Hair follicular keratinocyte (primary cell): Measurements from ENCODE around the gene IL6R. TPM values are rescaled to one million over a fixed set of nuclear protein-coding genes. Genes with fewer than 3 reads are reported as not detected.

Experiments
- total RNA-seq: library from RNA; depleted of rRNA; stranded (reverse); fragments of >200 nt; gene quantifications from 2 replicates; pipeline ENCODE4 v1.2.3, GENCODE V29; 2015

IL6R gene
- 13.1 and 14.9 TPM in 2 replicates for total RNA-seq

GRCh38 chr1:154404984-154405746, at the start of gene IL6R:
Gene IL6R (plus strand): TSS chr1:154405343. CDS start chr1:154405630, 287 bp downstream.

GRCh38 chr1:154502066-154502743, 97.1 kb downstream of the IL6R start, which contains the start of the genes SHE and TDRD10:
Gene SHE (minus strand): TSS chr1:154502412. CDS start chr1:154502026, 386 bp downstream.
Gene TDRD10 (plus strand): TSS chr1:154502219. CDS start chr1:154506904, 4,685 bp downstream.

Other genes starting within 250 kb of the IL6R start
- gene TPM3, start 213.2 kb upstream of the IL6R start, total RNA-seq: 438 and 559 TPM in 2 replicates
- gene CFAP141, start 199.0 kb upstream of the IL6R start, total RNA-seq: not detected in 2 replicates
- gene UBAP2L, start 184.4 kb upstream of the IL6R start, total RNA-seq: 49.7 and 66.9 TPM in 2 replicates
- 152 and 174 TPM in 2 replicates for gene HAX1, start 132.7 kb upstream of the IL6R start, total RNA-seq
- gene AQP10, start 84.2 kb upstream of the IL6R start, total RNA-seq: 0.08 TPM in 1 of 2 replicates, not detected in the other
- 16.8 and 20.8 TPM in 2 replicates for gene ATP8B2, start 79.8 kb upstream of the IL6R start, total RNA-seq
- gene TDRD10, start 96.9 kb downstream of the IL6R start, total RNA-seq: not detected in 2 replicates
- under 0.01 TPM in 1 of 2 replicates, not detected in the other for gene SHE, start 97.1 kb downstream of the IL6R start, total RNA-seq
- gene UBE2Q1, start 153.3 kb downstream of the IL6R start, total RNA-seq: 23.7 and 24.7 TPM in 2 replicates
- under 0.01 and 0.04 TPM in 2 replicates for gene CHRNB2, start 162.4 kb downstream of the IL6R start, total RNA-seq
- gene ADAR, start 202.8 kb downstream of the IL6R start, total RNA-seq: 50.1 and 51.3 TPM in 2 replicates